Measurements from ENCODE around the gene TGM1.

DNA sequence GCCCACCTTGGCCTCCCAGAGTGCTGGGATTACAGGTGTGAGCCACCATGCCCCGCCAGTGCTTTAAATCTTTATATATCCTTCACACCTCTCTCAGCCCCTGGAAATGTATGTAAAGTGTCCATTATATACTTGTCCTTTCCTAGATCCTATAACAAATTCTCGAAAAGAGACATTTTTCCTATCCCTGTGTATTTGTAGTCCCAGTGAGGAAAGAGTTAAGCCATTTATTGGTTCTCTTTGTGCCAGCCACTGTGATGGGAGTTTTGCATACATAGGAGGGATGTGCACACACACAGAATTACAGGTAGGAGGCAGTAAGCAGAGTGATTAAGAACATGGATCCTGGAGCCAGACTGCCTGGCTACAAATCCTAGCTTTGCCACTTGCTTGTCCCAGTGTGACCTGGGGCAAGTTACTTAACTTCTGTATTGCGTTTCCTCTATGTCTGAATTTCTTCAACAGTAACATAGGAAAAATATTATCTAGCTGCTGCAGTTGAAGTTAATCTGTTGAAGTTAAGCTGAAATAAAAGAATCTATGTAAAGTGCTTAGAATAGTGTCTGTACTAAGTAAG lies 10.5 kb upstream of the TGM1 start:
- TF ChIP-seq, protein P1, sequence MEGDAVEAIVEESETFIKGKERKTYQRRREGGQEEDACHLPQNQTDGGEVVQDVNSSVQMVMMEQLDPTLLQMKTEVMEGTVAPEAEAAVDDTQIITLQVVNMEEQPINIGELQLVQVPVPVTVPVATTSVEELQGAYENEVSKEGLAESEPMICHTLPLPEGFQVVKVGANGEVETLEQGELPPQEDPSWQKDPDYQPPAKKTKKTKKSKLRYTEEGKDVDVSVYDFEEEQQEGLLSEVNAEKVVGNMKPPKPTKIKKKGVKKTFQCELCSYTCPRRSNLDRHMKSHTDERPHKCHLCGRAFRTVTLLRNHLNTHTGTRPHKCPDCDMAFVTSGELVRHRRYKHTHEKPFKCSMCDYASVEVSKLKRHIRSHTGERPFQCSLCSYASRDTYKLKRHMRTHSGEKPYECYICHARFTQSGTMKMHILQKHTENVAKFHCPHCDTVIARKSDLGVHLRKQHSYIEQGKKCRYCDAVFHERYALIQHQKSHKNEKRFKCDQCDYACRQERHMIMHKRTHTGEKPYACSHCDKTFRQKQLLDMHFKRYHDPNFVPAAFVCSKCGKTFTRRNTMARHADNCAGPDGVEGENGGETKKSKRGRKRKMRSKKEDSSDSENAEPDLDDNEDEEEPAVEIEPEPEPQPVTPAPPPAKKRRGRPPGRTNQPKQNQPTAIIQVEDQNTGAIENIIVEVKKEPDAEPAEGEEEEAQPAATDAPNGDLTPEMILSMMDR (IDR thresholded peaks at IDR 0.05) = no peak
- no peak for TF ChIP-seq SMC3 (IDR thresholded peaks at IDR 0.05)
- TF ChIP-seq RARB (CRISPR knock-in tag; IDR thresholded peaks at IDR 0.05) = no peak
- no peak for TF ChIP-seq POLR2A (IDR thresholded peaks at IDR 0.05; ENCODE audit: low read length)
